HG03175 (cell line): ENCODE measurements around the gene NOP56.
"Not testable (repeated sequence)": the region's sequence is repeated elsewhere in the genome, so short reads cannot be mapped to it uniquely, and the experiment has no call there.

Experiments used
- ATAC-seq: cut with Tn5 transposase; IDR thresholded peaks from one replicate; pipeline ENCODE4 v1.9.1; 2021; ENCODE audit warnings: mild to moderate bottlenecking, moderate library complexity; ENCODE audit not compliant: unreplicated experiment

NOP56 gene

GRCh38 chr20:2682040-2682439 lies 29.6 kb downstream of the NOP56 start:
- ATAC-seq = not testable (repeated sequence)

GRCh38 chr20:2684817-2685216 lies 32.4 kb downstream of the NOP56 start:
- ATAC-seq = not testable (repeated sequence)

GRCh38 chr20:2687514-2687913 lies 35.1 kb downstream of the NOP56 start:
- no peak for ATAC-seq

- no peak for ATAC-seq
These were observed 35.7 kb downstream of the NOP56 start for GRCh38 chr20:2688041-2688591.

- no peak for ATAC-seq
These were observed 37.8 kb downstream of the NOP56 start for GRCh38 chr20:2690213-2690612.

GRCh38 chr20:2690718-2691117 lies 38.3 kb downstream of the NOP56 start:
- no peak for ATAC-seq

- ATAC-seq = no peak
These were observed 38.7 kb downstream of the NOP56 start for GRCh38 chr20:2691127-2691526.

- no peak for ATAC-seq
These were observed 39.2 kb downstream of the NOP56 start for GRCh38 chr20:2691663-2692035.

GRCh38 chr20:2692036-2692885 lies 39.8 kb downstream of the NOP56 start, which contains the start of gene EBF4:
TSS of gene EBF4 (plus strand) at chr20:2692780. CDS start at chr20:2693646, 866 bp downstream.
- ATAC-seq = no peak

- no peak for ATAC-seq
These were observed 40.5 kb downstream of the NOP56 start for GRCh38 chr20:2692886-2693285.

- ATAC-seq = no peak
These were observed 41.0 kb downstream of the NOP56 start for GRCh38 chr20:2693286-2694007.

- ATAC-seq = no peak
These were observed 41.6 kb downstream of the NOP56 start for GRCh38 chr20:2694008-2694471.

GRCh38 chr20:2694519-2694918 lies 42.1 kb downstream of the NOP56 start:
- no peak for ATAC-seq

- ATAC-seq = no peak
These were observed 43.0 kb downstream of the NOP56 start for GRCh38 chr20:2695206-2695983.

- ATAC-seq = not testable (repeated sequence)
These were observed 43.6 kb downstream of the NOP56 start for GRCh38 chr20:2695984-2696525.

- no peak for ATAC-seq
These were observed 44.2 kb downstream of the NOP56 start for GRCh38 chr20:2696646-2697045.

GRCh38 chr20:2697768-2698167 lies 45.3 kb downstream of the NOP56 start:
- ATAC-seq = no peak

- ATAC-seq = no peak
These were observed 45.9 kb downstream of the NOP56 start for GRCh38 chr20:2698186-2698817.

- ATAC-seq = no peak
These were observed 46.5 kb downstream of the NOP56 start for GRCh38 chr20:2698912-2699311.

GRCh38 chr20:2699775-2700413 lies 47.5 kb downstream of the NOP56 start:
- ATAC-seq = no peak
